HCT116 (cell line): ENCODE results near the gene PRKAG2. TPM values are rescaled to one million over a fixed set of nuclear protein-coding genes. Genes with fewer than 3 reads are reported as not detected.

Source experiments
- ATAC-seq: fragments of 200-7000 bp; cut with Tn5 transposase; 2 replicates; pipeline ENCODE4 v1.9.1; 2020; ENCODE audit warnings: mild to moderate bottlenecking, moderate library complexity
- BruUV-seq: library from RNA; stranded (reverse); fragments of 400-500 nt; replicated peaks from 2 replicates; lab custom pipeline; 2021; lab: Mats Ljungman, UMichigan
- CTCF ChIA-PET: fragments of 300-600 bp; sonication (Branson Sonifier 250); formaldehyde crosslinking; loops from one replicate; lab custom pipeline; 2021; ENCODE audit warnings: antibody characterized with exemption; lab: Charles Lee
- POLR2A ChIA-PET: fragments of 300-600, 350-600 bp; sonication (Branson Sonifier 250); formaldehyde crosslinking; loops from one replicate; lab custom pipeline; 2021; ENCODE audit warnings: antibody characterized with exemption; lab: Charles Lee
- RAD21 ChIA-PET, 2 experiments: fragments of 300-600 bp; sonication (Branson Sonifier 250); formaldehyde crosslinking; loops; one replicate each; lab custom pipeline; 2023; ENCODE audit warnings: low total read pairs in 2 of 2; ENCODE audit not compliant: uncharacterized antibody in 2 of 2, unreplicated experiment in 2 of 2, low non-redundant PET in 1 of 2; lab: Charles Lee
- DNase-seq: peaks from one replicate; pipeline ENCODE4 v3.0.0-alpha.2; 2010; ENCODE audit warnings: low read depth, low spot score
- H2AFZ ChIP-seq: fragments of 200-600 bp; shearing (Covaris generic), sonication (generic); 2 replicates; pipeline ENCODE4 v1.6.1; 2017; ENCODE audit warnings: low read depth, mixed run types, mixed read lengths, antibody characterized with exemption, low read length; ENCODE audit not compliant: poor library complexity, severe bottlenecking
- H3K27ac ChIP-seq: 2 replicates; pipeline ENCODE4 v1.5.1; 2012; ENCODE audit warnings: low read depth, low read length
- H3K27me3 ChIP-seq: fragments of 200-600 bp; sonication (generic); 2 replicates; pipeline ENCODE4 v1.6.1; 2016; ENCODE audit warnings: mixed run types, low read length, mixed read lengths; ENCODE audit not compliant: insufficient read depth
- H3K36me3 ChIP-seq, 2 experiments: fragments of 200-500 bp in 1 of 2; fragments of 200-600 bp in 1 of 2; sonication (Bioruptor generic) in 1 of 2; sonication (generic) in 1 of 2; 2 replicates each; pipeline versions ENCODE4 v1.5.1 to v1.6.1; 2014 to 2016; ENCODE audit warnings: low read length in 2 of 2, inconsistent platforms in 1 of 2, mixed read lengths in 1 of 2, mixed run types in 1 of 2; ENCODE audit not compliant: insufficient read depth in 2 of 2, control insufficient read depth in 1 of 2
- H3K4me1 ChIP-seq, 2 experiments: fragments of 200-600 bp in 1 of 2; sonication (generic) in 1 of 2; 2 replicates each; pipeline versions ENCODE4 v1.5.1 to v1.6.1; 2012 to 2017; ENCODE audit warnings: low read length in 2 of 2, inconsistent platforms in 1 of 2, mild to moderate bottlenecking in 1 of 2, mixed read lengths in 1 of 2, mixed run types in 1 of 2, moderate library complexity in 1 of 2; ENCODE audit not compliant: insufficient read depth in 2 of 2, control insufficient read depth in 1 of 2
- H3K4me2 ChIP-seq: fragments of 200-600 bp; sonication (generic); 2 replicates; pipeline ENCODE4 v1.6.1; 2017; ENCODE audit warnings: mixed run types, low read length, mixed read lengths
- H3K4me3 ChIP-seq, 2 experiments: fragments of 200-600 bp in 1 of 2; sonication (generic) in 1 of 2; replicated peaks in 1 of 2; 2 replicates each; pipeline ENCODE4 v1.5.1; 2011 to 2016; ENCODE audit warnings: low read length in 2 of 2, control low read depth in 1 of 2, low read depth in 1 of 2, mild to moderate bottlenecking in 1 of 2, mixed read lengths in 1 of 2, mixed run types in 1 of 2
- H3K79me2 ChIP-seq: fragments of 200-600 bp; sonication (generic); 2 replicates; pipeline ENCODE4 v1.6.1; 2017; ENCODE audit warnings: mild to moderate bottlenecking, mixed run types, low read length, moderate library complexity, mixed read lengths; ENCODE audit not compliant: insufficient read depth
- H3K9ac ChIP-seq: fragments of 200-600 bp; sonication (generic); 2 replicates; pipeline ENCODE4 v1.6.1; 2016; ENCODE audit warnings: low read length, mixed read lengths
- H3K9me2 ChIP-seq: fragments of 200-600 bp; sonication (generic), shearing (Covaris generic); 2 replicates; pipeline ENCODE4 v1.6.1; 2017; ENCODE audit warnings: mixed run types, mild to moderate bottlenecking, moderate library complexity; ENCODE audit not compliant: insufficient read depth
- H3K9me3 ChIP-seq, 2 experiments: fragments of 200-500 bp in 1 of 2; fragments of 200-600 bp in 1 of 2; sonication (Bioruptor generic) in 1 of 2; sonication (generic) in 1 of 2; 2 replicates each; pipeline ENCODE4 v1.6.1; 2014 to 2017; ENCODE audit warnings: low read length in 2 of 2, mixed read lengths in 2 of 2, inconsistent platforms in 1 of 2, low read depth in 1 of 2, mild to moderate bottlenecking in 1 of 2, mixed run types in 1 of 2, moderate library complexity in 1 of 2; ENCODE audit not compliant: control insufficient read depth in 1 of 2, insufficient read depth in 1 of 2
- H4K20me1 ChIP-seq: fragments of 200-600 bp; sonication (generic), shearing (Covaris generic); 2 replicates; pipeline ENCODE4 v1.6.1; 2017; ENCODE audit warnings: mixed run types, mild to moderate bottlenecking, moderate library complexity; ENCODE audit not compliant: insufficient read depth
- ATF3 ChIP-seq: IDR thresholded peaks from 2 replicates; pipeline ENCODE4 v1.6.1; 2012
- CEBPB ChIP-seq: IDR thresholded peaks from 2 replicates; pipeline ENCODE4 v1.6.1; 2012; ENCODE audit warnings: low read depth
- ELF1 ChIP-seq: IDR thresholded peaks from 2 replicates; pipeline ENCODE4 v1.6.1; 2012; ENCODE audit warnings: low read depth, borderline replicate concordance
- EZH2 ChIP-seq: fragments of 200-600 bp; sonication (generic); IDR thresholded peaks from 2 replicates; pipeline ENCODE4 v1.6.1; 2017; ENCODE audit warnings: antibody characterized with exemption, mixed run types
- EZH2phosphoT487 ChIP-seq: fragments of 200-600 bp; IDR thresholded peaks from 2 replicates; pipeline ENCODE4 v1.6.1; 2018; ENCODE audit warnings: antibody characterized with exemption, borderline replicate concordance
- JUND ChIP-seq: IDR thresholded peaks from 2 replicates; pipeline ENCODE4 v1.6.1; 2012
- MAX ChIP-seq: IDR thresholded peaks from 2 replicates; pipeline ENCODE4 v1.6.1; 2012
- POLR2A ChIP-seq: IDR thresholded peaks from 2 replicates; pipeline ENCODE4 v1.7.0; 2011; ENCODE audit warnings: borderline replicate concordance; ENCODE audit not compliant: insufficient read depth, insufficient read length; ENCODE audit errors: extremely low read depth
- POLR2AphosphoS5 ChIP-seq: IDR thresholded peaks from 2 replicates; pipeline ENCODE4 v1.6.1; 2011; ENCODE audit warnings: mild to moderate bottlenecking, low read depth, low read length, moderate library complexity
- RAD21 ChIP-seq: IDR thresholded peaks from 2 replicates; pipeline ENCODE4 v1.6.1; 2012; ENCODE audit warnings: low read depth, mild to moderate bottlenecking
- REST ChIP-seq: IDR thresholded peaks from 2 replicates; pipeline ENCODE4 v1.6.1; 2012; ENCODE audit warnings: low read depth
- SP1 ChIP-seq: IDR thresholded peaks from 2 replicates; pipeline ENCODE4 v1.6.1; 2012; ENCODE audit warnings: low read depth
- SRF ChIP-seq: IDR thresholded peaks from 2 replicates; pipeline ENCODE4 v1.6.1; 2012; ENCODE audit warnings: low read depth
- TCF7L2 ChIP-seq: IDR thresholded peaks from 2 replicates; pipeline ENCODE4 v1.7.0; 2011; ENCODE audit warnings: borderline replicate concordance, inconsistent platforms; ENCODE audit not compliant: insufficient read depth, insufficient read length; ENCODE audit errors: extremely low read depth
- YY1 ChIP-seq: IDR thresholded peaks from 2 replicates; pipeline ENCODE4 v1.6.1; 2011; ENCODE audit warnings: low read length, low read depth, moderate library complexity, mild to moderate bottlenecking; ENCODE audit not compliant: insufficient replicate concordance; ENCODE audit errors: extremely low read depth
- ZFX ChIP-seq: fragments of 450-650 bp; IDR thresholded peaks from 2 replicates; pipeline ENCODE4 v1.6.1; 2017
- intact Hi-C: fragments of 100-400 bp; cut with micrococcal nuclease; formaldehyde crosslinking; loops from 2 replicates; pipeline ENCODE4 v1.10.0; 2022
- total RNA-seq: library from RNA; stranded (reverse); gene quantifications from one replicate; pipeline ENCODE4 v1.2.1, GENCODE V29; 2021; ENCODE audit not compliant: unreplicated experiment

The PRKAG2 gene
- total RNA-seq, 1 experiment from 2014 or later: 23.6 TPM

GRCh38 chr7:151678227-151678604, 198.7 kb downstream of the PRKAG2 start (continued):
- no peak for TF ChIP-seq TCF7L2
- no peak for TF ChIP-seq ZFX
- TF ChIP-seq RAD21: no peak
- TF ChIP-seq EZH2: no peak
- TF ChIP-seq ATF3: no peak
- TF ChIP-seq MAX: no peak
- TF ChIP-seq CEBPB: no peak
- no peak for TF ChIP-seq POLR2AphosphoS5

GRCh38 chr7:151677581-151678226, 199.2 kb downstream of the PRKAG2 start:
- Histone ChIP-seq H3K36me3 (no peaks in the 10 kb centered on the region), H3K27me3 (no peaks in the 10 kb centered on the region), H3K4me3 (no peak overlapping the region), H2AFZ (no peak overlapping the region), H3K27ac (no peak overlapping the region), H3K9me2 (no peaks in the 10 kb centered on the region), H4K20me1 (no peaks in the 10 kb centered on the region), H3K4me1 (peaks cover 0 to 2% of the 10 kb centered on the region in 2 experiments; a peak in 1 of 4 replicates), H3K9me3 (no peaks in the 10 kb centered on the region), H3K79me2 (no peaks in the 10 kb centered on the region), H3K9ac (no peak overlapping the region), H3K4me2 (no peak overlapping the region)
- no peak for DNase-seq
- intact Hi-C loops: no loop called here
- ChIA-PET POLR2A (no interaction called here), RAD21 (interaction anchor here in 1 of 2 experiments (0.6 kb wide), 1 partner anchor 43 kb away, joined by 3 read pairs; no protein-coding TSS in a partner anchor), CTCF (no interaction called here)
- no TSS peak for BruUV-seq
- ATAC-seq: no peak
- TF ChIP-seq EZH2phosphoT487 (no peak), TCF7L2 (no peak), SP1 (no peak), YY1 (no peak), POLR2A (no peak), REST (no peak), SRF (no peak), CEBPB (no peak), JUND (no peak), ELF1 (no peak)
